ENCODE measurements around the gene WDFY4.

DNA sequence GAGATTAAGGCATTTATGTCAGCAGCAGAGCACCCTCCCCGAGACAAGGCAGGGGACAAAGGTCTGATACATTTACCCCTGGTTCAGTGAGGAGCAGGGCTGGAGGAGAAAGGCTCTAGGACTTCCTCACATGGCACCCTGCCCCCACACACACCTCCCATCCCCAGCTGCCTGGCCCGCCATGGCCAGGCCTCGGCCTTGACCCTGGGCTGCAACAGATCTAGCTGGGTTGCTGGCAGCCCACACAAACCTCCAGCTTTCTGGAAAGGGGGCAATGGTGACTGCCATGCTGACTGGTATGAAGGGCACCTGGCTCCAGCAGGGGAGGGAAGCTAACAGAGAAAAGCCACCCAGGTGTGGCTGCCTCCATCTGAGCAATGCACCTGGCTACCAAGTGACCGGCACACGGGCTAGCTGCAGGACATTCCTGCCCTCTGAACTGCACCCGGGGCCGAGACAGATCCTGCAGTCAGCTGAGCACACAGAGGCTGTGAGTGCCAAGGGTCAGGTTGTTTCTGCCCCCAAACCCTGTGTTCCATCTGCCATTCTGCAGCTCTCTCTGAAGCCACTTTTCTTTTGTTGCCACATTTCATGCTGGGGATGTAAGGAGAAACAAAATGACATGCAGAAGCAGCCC, 340.8 kb downstream of the WDFY4 start:
- no peak for TF ChIP-seq POLR2AphosphoS5 (IDR thresholded peaks at IDR 0.05)
- TF ChIP-seq, protein P1, sequence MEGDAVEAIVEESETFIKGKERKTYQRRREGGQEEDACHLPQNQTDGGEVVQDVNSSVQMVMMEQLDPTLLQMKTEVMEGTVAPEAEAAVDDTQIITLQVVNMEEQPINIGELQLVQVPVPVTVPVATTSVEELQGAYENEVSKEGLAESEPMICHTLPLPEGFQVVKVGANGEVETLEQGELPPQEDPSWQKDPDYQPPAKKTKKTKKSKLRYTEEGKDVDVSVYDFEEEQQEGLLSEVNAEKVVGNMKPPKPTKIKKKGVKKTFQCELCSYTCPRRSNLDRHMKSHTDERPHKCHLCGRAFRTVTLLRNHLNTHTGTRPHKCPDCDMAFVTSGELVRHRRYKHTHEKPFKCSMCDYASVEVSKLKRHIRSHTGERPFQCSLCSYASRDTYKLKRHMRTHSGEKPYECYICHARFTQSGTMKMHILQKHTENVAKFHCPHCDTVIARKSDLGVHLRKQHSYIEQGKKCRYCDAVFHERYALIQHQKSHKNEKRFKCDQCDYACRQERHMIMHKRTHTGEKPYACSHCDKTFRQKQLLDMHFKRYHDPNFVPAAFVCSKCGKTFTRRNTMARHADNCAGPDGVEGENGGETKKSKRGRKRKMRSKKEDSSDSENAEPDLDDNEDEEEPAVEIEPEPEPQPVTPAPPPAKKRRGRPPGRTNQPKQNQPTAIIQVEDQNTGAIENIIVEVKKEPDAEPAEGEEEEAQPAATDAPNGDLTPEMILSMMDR (IDR thresholded peaks at IDR 0.05): no peak
